ENCODE results near the gene PARVG. TPM values are rescaled to one million over a fixed set of nuclear protein-coding genes. Genes with fewer than 3 reads are reported as not detected.

PARVG gene
- total RNA-seq, 1 experiment from 2014 or later = 1.3 TPM

- Histone ChIP-seq H3K18ac (ENCODE audit: insufficient read length, low read depth, low read length) (no peak overlapping the region), H4K20me1 (ENCODE audit: control insufficient read depth, insufficient read depth, insufficient read length) (peaks cover 5% of the 10 kb centered on the region), H2AFZ (ENCODE audit: low read length) (no peak overlapping the region), H3K4me1 (ENCODE audit: insufficient read depth, low read length) (no peaks in the 10 kb centered on the region), H2BK5ac (ENCODE audit: insufficient read length, low read length) (no peak overlapping the region), H3K23ac (ENCODE audit: insufficient read length, low read depth, low read length) (no peak overlapping the region), H4K91ac (ENCODE audit: insufficient read length, low read depth, low read length) (no peak overlapping the region), H2AK5ac (ENCODE audit: insufficient read length, low read length) (no peak overlapping the region), H4K8ac (replicated peaks; ENCODE audit: insufficient read length, low read depth, low read length) (no peak overlapping the region), H3K79me1 (ENCODE audit: insufficient read depth, low read depth, low read length, poor library complexity, severe bottlenecking) (no peaks in the 10 kb centered on the region), H3K27me3 (ENCODE audit: insufficient read depth, low read length) (no peaks in the 10 kb centered on the region), H3K23me2 (ENCODE audit: insufficient read length, low read depth, low read length, poor library complexity, severe bottlenecking) (no peaks in the 10 kb centered on the region), H3T11ph (ENCODE audit: low read length) (no peak overlapping the region), H3K56ac (ENCODE audit: insufficient read length, low read depth, low read length) (no peak overlapping the region), H2BK20ac (ENCODE audit: low read depth, low read length, poor library complexity, severe bottlenecking) (no peak overlapping the region), H4K5ac (ENCODE audit: insufficient read length, low read depth, low read length) (no peak overlapping the region), H2BK12ac (ENCODE audit: insufficient read length, low read depth, low read length) (no peak overlapping the region), H3K27ac (ENCODE audit: insufficient read length, low read depth, low read length) (no peak overlapping the region), H3K4me2 (ENCODE audit: insufficient read depth, insufficient read length, low read length) (no peak overlapping the region), H3K9ac (ENCODE audit: extremely low read depth, insufficient read length, low read length) (no peak overlapping the region), H2BK120ac (ENCODE audit: low read depth, low read length, poor library complexity, severe bottlenecking) (no peak overlapping the region), H3K9me3 (ENCODE audit: control insufficient read depth, low read depth, low read length) (no peaks in the 10 kb centered on the region), H3K79me2 (ENCODE audit: insufficient read depth, low read length) (no peaks in the 10 kb centered on the region), H3K14ac (ENCODE audit: insufficient read depth, low read length) (no peak overlapping the region; the same call in 1 of the 2 replicates), H2BK15ac (ENCODE audit: low read depth, low read length) (no peak overlapping the region), H3K4ac (ENCODE audit: low read depth, low read length) (no peak overlapping the region)
- Mint-ChIP-seq H3K4me3 (no peak overlapping the region), H3K27me3 (ENCODE audit: low read depth) (peaks cover 10% of the 10 kb centered on the region), H3K9me3 (no peaks in the 10 kb centered on the region), H3K4me1 (peaks cover 7 to 27% of the 10 kb centered on the region in 2 experiments), H3K36me3 (ENCODE audit: insufficient read depth in 1 of 3, low read depth in 3 of 3) (no peaks in the 10 kb centered on the region), H3K27ac (no peak overlapping the region)
- TF ChIP-seq CTCF (conservative IDR thresholded peaks at IDR 0.05) = no peak
- no CpG with 5 or more reads among the region's 9 CpGs for WGBS (ENCODE audit: extremely low coverage, insufficient read length, low lambda C conversion rate)
- no peak for DNase-seq
These were observed 15.5 kb downstream of the PARVG start for GRCh38 chr22:44196241-44196640.

Measured in H9 (cell line).